HG03139 (cell line): Measurements from ENCODE around the gene FAM98B.

ENCODE experiments used
- ATAC-seq: cut with Tn5 transposase; IDR thresholded peaks from one replicate; pipeline ENCODE4 v1.9.1; 2021; ENCODE audit not compliant: unreplicated experiment

FAM98B gene

GRCh38 chr15:38536201-38536676 lies 82.3 kb downstream of the FAM98B start:
- ATAC-seq, result no peak
